ENCODE results near the gene KAT2B. TPM values are rescaled to one million over a fixed set of nuclear protein-coding genes. Genes with fewer than 3 reads are reported as not detected.
A peak's percentile ranks its signal among the peaks of the same experiment; 100 is the strongest.

The KAT2B gene
- polyA plus RNA-seq, 1 donor from 2014 or later = 14.2 TPM

GRCh38 chr3:20100151-20100550 lies 59.9 kb downstream of the KAT2B start:
- H3K9me2 ChIP-seq (ENCODE audit: insufficient read depth, low read length) = no peaks in the 10 kb centered on the region
- H2AFZ ChIP-seq (ENCODE audit: low read depth, low read length) = no peak overlapping the region
- H3K27ac ChIP-seq (ENCODE audit: low read length) = no peak overlapping the region
- no peak for TF ChIP-seq EZH2 (IDR thresholded peaks at IDR 0.05; ENCODE audit: borderline replicate concordance, insufficient read depth, low read length, poor library complexity, severe bottlenecking)
- no peaks in the 10 kb centered on the region for H3F3A ChIP-seq (ENCODE audit: insufficient read depth, low read length, poor library complexity, severe bottlenecking)
- H3K36me3 ChIP-seq (ENCODE audit: insufficient read depth, low read length) = peaks cover 5% of the 10 kb centered on the region
- H3K9me3 ChIP-seq (ENCODE audit: low read length) = no peaks in the 10 kb centered on the region
- H3K79me2 ChIP-seq (replicated peaks; ENCODE audit: insufficient read depth, low read length) = no peaks in the 10 kb centered on the region
- no peaks in the 10 kb centered on the region for H4K20me1 ChIP-seq (ENCODE audit: insufficient read depth)
- H3K9ac ChIP-seq (ENCODE audit: low read length) = no peak overlapping the region
- H3K4me3 ChIP-seq (ENCODE audit: low read length) = no peak overlapping the region
- H3K27me3 ChIP-seq (ENCODE audit: insufficient read depth, low read depth, low read length) = no peaks in the 10 kb centered on the region
- H3K4me2 ChIP-seq (ENCODE audit: low read length) = no peak overlapping the region

GRCh38 chr3:20101041-20101440 lies 60.8 kb downstream of the KAT2B start:
- Histone ChIP-seq H3K4me2 (ENCODE audit: low read length) (peak overlapping the region; percentile 3), H4K20me1 (ENCODE audit: insufficient read depth) (no peaks in the 10 kb centered on the region), H3K4me3 (ENCODE audit: low read length) (peak overlapping the region; percentile 10), H3K9ac (ENCODE audit: low read length) (no peak overlapping the region), H3K27me3 (ENCODE audit: insufficient read depth, low read depth, low read length) (no peaks in the 10 kb centered on the region), H3K36me3 (ENCODE audit: insufficient read depth, low read length) (no peaks in the 10 kb centered on the region), H3K79me2 (replicated peaks; ENCODE audit: insufficient read depth, low read length) (no peaks in the 10 kb centered on the region), H2AFZ (ENCODE audit: low read depth, low read length) (no peak overlapping the region), H3K27ac (ENCODE audit: low read length) (no peak overlapping the region), H3K9me2 (ENCODE audit: insufficient read depth, low read length) (no peaks in the 10 kb centered on the region), H3F3A (ENCODE audit: insufficient read depth, low read length, poor library complexity, severe bottlenecking) (no peaks in the 10 kb centered on the region), H3K9me3 (ENCODE audit: low read length) (no peaks in the 10 kb centered on the region)
- TF ChIP-seq TAF1 (IDR thresholded peaks at IDR 0.05; ENCODE audit: low read depth) (no peak), CTCF (IDR thresholded peaks at IDR 0.05; ENCODE audit: poor library complexity, severe bottlenecking) (no peak), EP300 (conservative IDR thresholded peaks at IDR 0.05; ENCODE audit: poor library complexity, severe bottlenecking) (no peak), POLR2AphosphoS5 (IDR thresholded peaks at IDR 0.05) (no peak)

- no peak overlapping the region for H3K4me2 ChIP-seq (ENCODE audit: low read length)
- H4K20me1 ChIP-seq (ENCODE audit: insufficient read depth) = no peaks in the 10 kb centered on the region
- no peaks in the 10 kb centered on the region for H3K9me3 ChIP-seq (ENCODE audit: low read length)
- TF ChIP-seq REST (IDR thresholded peaks at IDR 0.05; ENCODE audit: borderline replicate concordance) (no peak), MXI1 (conservative IDR thresholded peaks at IDR 0.05; ENCODE audit: poor library complexity, severe bottlenecking) (no peak), CTCF (IDR thresholded peaks at IDR 0.05; ENCODE audit: poor library complexity, severe bottlenecking) (no peak), POLR2AphosphoS5 (IDR thresholded peaks at IDR 0.05) (no peak), TAF1 (IDR thresholded peaks at IDR 0.05; ENCODE audit: low read depth) (no peak), RAD21 (conservative IDR thresholded peaks at IDR 0.05) (no peak), SMC3 (conservative IDR thresholded peaks at IDR 0.05; ENCODE audit: poor library complexity) (no peak), EZH2 (IDR thresholded peaks at IDR 0.05; ENCODE audit: borderline replicate concordance, insufficient read depth, low read length, poor library complexity, severe bottlenecking) (no peak), EP300 (conservative IDR thresholded peaks at IDR 0.05; ENCODE audit: poor library complexity, severe bottlenecking) (no peak)
- no peaks in the 10 kb centered on the region for H3K27me3 ChIP-seq (ENCODE audit: insufficient read depth, low read depth, low read length)
- H2AFZ ChIP-seq (ENCODE audit: low read depth, low read length) = no peak overlapping the region
- H3F3A ChIP-seq (ENCODE audit: insufficient read depth, low read length, poor library complexity, severe bottlenecking) = no peaks in the 10 kb centered on the region
- no peak overlapping the region for H3K4me3 ChIP-seq (ENCODE audit: low read length)
- no peak overlapping the region for H3K27ac ChIP-seq (ENCODE audit: low read length)
- H3K9me2 ChIP-seq (ENCODE audit: insufficient read depth, low read length) = no peaks in the 10 kb centered on the region
- H3K79me2 ChIP-seq (replicated peaks; ENCODE audit: insufficient read depth, low read length) = no peaks in the 10 kb centered on the region
- no peak overlapping the region for H3K9ac ChIP-seq (ENCODE audit: low read length)
- H3K36me3 ChIP-seq (ENCODE audit: insufficient read depth, low read length) = no peaks in the 10 kb centered on the region
These were observed 63.5 kb downstream of the KAT2B start for GRCh38 chr3:20103731-20104130.

All from neural cell (in vitro differentiated cells).